HepG2 (cell line): ENCODE results near the gene PRKRIP1. TPM values are rescaled to one million over a fixed set of nuclear protein-coding genes. Genes with fewer than 3 reads are reported as not detected.
A peak's percentile ranks its signal among the peaks of the same experiment; 100 is the strongest.

Experiments used
- CAMTA2 ChIP-seq: sonication (generic); formaldehyde crosslinking; IDR thresholded peaks from 2 replicates; pipeline ENCODE4 v1.4.0; 2020; ENCODE audit warnings: mild to moderate bottlenecking, missing genetic modification reagents, borderline replicate concordance
- PITX1 ChIP-seq: sonication (generic); formaldehyde crosslinking; IDR thresholded peaks from 2 replicates; pipeline ENCODE4 v1.5.1; 2020; ENCODE audit warnings: mild to moderate bottlenecking, missing genetic modification reagents
- POLR2AphosphoS2 ChIP-seq: IDR thresholded peaks from 2 replicates; pipeline ENCODE4 v1.6.1; 2011; ENCODE audit warnings: low read depth, low read length, improper control_type of control experiment
- TARDBP ChIP-seq: sonication (generic); formaldehyde crosslinking; IDR thresholded peaks from 2 replicates; pipeline ENCODE4 v1.8.0; 2022; ENCODE audit warnings: mild to moderate bottlenecking, missing genetic modification reagents
- ZBTB20 ChIP-seq: sonication (generic); formaldehyde crosslinking; IDR thresholded peaks from 2 replicates; pipeline ENCODE4 v1.8.1; 2023; ENCODE audit warnings: missing genetic modification reagents, low read depth, mild to moderate bottlenecking, borderline replicate concordance
- ZMYM3 ChIP-seq: sonication (generic); formaldehyde crosslinking; IDR thresholded peaks from 2 replicates; pipeline ENCODE4 v1.5.1; 2020; ENCODE audit warnings: mild to moderate bottlenecking, missing genetic modification reagents
- ZNF326 ChIP-seq: sonication (generic); formaldehyde crosslinking; IDR thresholded peaks from 2 replicates; pipeline ENCODE4 v1.4.0; 2020; ENCODE audit warnings: missing genetic modification reagents, borderline replicate concordance
- ZNF572 ChIP-seq: sonication (generic); formaldehyde crosslinking; IDR thresholded peaks from 2 replicates; pipeline ENCODE4 v1.5.1; 2020; ENCODE audit warnings: mild to moderate bottlenecking, missing genetic modification reagents
- ZNF788 ChIP-seq: sonication (generic); formaldehyde crosslinking; IDR thresholded peaks from 2 replicates; pipeline ENCODE4 v1.5.0; 2020; ENCODE audit warnings: mild to moderate bottlenecking, missing genetic modification reagents, borderline replicate concordance
- polyA plus RNA-seq, 8 experiments: library from polyadenylated mRNA; depleted of rRNA in 3 of 8; stranded (reverse) in 7 of 8; unstranded in 1 of 8; fragments of >200 nt; fragmentation: Illumina TruSeq in 4 of 8; extraction: Trizol in 4 of 8; gene quantifications; 2 replicates each; pipeline versions ENCODE4 v1.2.1 to v1.2.3, GENCODE V29; 2011 to 2016; ENCODE audit warnings: low read depth in 4 of 8, missing spikeins in 1 of 8, mixed read lengths in 1 of 8; ENCODE audit not compliant: insufficient read depth in 1 of 8
- total RNA-seq, 5 experiments: library from RNA; depleted of rRNA; stranded (reverse); fragments of >200 nt; fragmentation: Illumina TruSeq; extraction: Trizol; gene quantifications; 2 replicates each; pipeline ENCODE4 v1.2.3, GENCODE V29; 2016; ENCODE audit warnings: low read depth in 1 of 5
- TF ChIP-seq, protein P1 (sequence below), 2 experiments: sonication (generic) in 1 of 2; formaldehyde crosslinking in 1 of 2; IDR thresholded peaks; 2 replicates each; pipeline versions ENCODE4 v1.6.1 to v1.9.0; 2014 to 2022; ENCODE audit warnings: antibody characterized with exemption in 1 of 2, borderline replicate concordance in 1 of 2, inconsistent platforms in 1 of 2, low read depth in 1 of 2, missing genetic modification reagents in 1 of 2
- TF ChIP-seq, protein P2 (sequence below): sonication (generic); formaldehyde crosslinking; IDR thresholded peaks from 2 replicates; pipeline ENCODE4 v1.4.0; 2020; ENCODE audit warnings: missing genetic modification reagents, mild to moderate bottlenecking, borderline replicate concordance
- TF ChIP-seq, protein P3 (sequence below): IDR thresholded peaks from 2 replicates; pipeline ENCODE4 v1.6.1; 2016; ENCODE audit warnings: low read depth, missing genetic modification reagents, missing compliant biosample characterization

The PRKRIP1 gene
- total and polyA plus RNA-seq, 2 of the 13 experiments (the other 11 are each of a cell fraction or from before 2014, with no cell fraction given), result 13.2 to 16.8 TPM

DNA sequence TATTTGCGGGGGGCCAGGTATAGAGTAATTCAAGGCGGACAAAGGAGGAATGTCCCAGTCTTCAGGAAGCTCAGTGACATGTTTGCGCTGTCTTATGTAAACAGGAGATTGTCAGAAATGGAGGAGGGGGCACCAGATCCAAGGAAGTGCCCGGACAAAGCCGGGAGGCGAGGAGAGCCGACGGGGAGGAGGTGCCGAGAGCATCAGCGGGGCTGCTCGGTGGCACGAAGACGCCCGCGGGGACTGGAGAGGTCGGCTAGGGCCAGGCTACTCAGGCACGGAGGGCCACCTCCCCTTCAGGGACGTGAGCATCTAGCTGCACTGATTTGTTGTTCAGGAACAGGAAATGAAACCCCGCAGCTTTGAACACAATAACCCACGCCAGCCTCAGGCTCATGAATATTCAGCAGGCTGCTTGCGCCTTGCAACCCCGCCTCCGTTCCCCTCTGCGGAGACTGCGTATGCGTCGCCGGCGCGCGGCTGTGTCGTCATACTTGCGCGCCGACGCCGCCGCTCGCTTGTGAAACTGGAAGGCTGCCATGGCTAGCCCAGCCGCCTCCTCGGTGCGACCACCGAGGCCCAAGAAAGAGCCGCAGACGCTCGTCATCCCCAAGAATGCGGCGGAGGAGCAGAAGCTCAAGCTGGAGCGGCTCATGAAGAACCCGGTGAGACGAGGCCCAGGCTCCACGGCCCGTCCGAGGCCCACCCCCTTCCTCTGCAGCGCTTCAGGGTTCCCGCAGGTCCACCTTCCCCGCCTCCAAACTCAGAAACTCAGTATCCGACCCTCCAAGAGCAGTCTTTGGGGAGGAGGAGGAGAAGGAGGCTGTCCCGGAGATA, at the start of gene PRKRIP1 (continued):
- no peak for TF ChIP-seq CAMTA2 (CRISPR knock-in tag)
- no peak for TF ChIP-seq ZBTB20 (CRISPR knock-in tag)
- TF ChIP-seq, protein P1, sequence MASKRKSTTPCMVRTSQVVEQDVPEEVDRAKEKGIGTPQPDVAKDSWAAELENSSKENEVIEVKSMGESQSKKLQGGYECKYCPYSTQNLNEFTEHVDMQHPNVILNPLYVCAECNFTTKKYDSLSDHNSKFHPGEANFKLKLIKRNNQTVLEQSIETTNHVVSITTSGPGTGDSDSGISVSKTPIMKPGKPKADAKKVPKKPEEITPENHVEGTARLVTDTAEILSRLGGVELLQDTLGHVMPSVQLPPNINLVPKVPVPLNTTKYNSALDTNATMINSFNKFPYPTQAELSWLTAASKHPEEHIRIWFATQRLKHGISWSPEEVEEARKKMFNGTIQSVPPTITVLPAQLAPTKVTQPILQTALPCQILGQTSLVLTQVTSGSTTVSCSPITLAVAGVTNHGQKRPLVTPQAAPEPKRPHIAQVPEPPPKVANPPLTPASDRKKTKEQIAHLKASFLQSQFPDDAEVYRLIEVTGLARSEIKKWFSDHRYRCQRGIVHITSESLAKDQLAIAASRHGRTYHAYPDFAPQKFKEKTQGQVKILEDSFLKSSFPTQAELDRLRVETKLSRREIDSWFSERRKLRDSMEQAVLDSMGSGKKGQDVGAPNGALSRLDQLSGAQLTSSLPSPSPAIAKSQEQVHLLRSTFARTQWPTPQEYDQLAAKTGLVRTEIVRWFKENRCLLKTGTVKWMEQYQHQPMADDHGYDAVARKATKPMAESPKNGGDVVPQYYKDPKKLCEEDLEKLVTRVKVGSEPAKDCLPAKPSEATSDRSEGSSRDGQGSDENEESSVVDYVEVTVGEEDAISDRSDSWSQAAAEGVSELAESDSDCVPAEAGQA (IDR thresholded peaks at IDR 0.05; ENCODE audit: low read depth), result peak; percentile 77
- TF ChIP-seq, protein P1 (CRISPR knock-in tag; IDR thresholded peaks at IDR 0.05; ENCODE audit: borderline replicate concordance), result no peak
- no peak for TF ChIP-seq ZNF326 (CRISPR knock-in tag)
- peak; percentile 16; the same call in 1 of the 2 replicates for TF ChIP-seq PITX1
- TF ChIP-seq, protein P2, sequence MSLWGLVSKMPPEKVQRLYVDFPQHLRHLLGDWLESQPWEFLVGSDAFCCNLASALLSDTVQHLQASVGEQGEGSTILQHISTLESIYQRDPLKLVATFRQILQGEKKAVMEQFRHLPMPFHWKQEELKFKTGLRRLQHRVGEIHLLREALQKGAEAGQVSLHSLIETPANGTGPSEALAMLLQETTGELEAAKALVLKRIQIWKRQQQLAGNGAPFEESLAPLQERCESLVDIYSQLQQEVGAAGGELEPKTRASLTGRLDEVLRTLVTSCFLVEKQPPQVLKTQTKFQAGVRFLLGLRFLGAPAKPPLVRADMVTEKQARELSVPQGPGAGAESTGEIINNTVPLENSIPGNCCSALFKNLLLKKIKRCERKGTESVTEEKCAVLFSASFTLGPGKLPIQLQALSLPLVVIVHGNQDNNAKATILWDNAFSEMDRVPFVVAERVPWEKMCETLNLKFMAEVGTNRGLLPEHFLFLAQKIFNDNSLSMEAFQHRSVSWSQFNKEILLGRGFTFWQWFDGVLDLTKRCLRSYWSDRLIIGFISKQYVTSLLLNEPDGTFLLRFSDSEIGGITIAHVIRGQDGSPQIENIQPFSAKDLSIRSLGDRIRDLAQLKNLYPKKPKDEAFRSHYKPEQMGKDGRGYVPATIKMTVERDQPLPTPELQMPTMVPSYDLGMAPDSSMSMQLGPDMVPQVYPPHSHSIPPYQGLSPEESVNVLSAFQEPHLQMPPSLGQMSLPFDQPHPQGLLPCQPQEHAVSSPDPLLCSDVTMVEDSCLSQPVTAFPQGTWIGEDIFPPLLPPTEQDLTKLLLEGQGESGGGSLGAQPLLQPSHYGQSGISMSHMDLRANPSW (CRISPR knock-in tag), result peak; percentile 71; the same call in 1 of the 2 replicates
- TF ChIP-seq, protein P3, sequence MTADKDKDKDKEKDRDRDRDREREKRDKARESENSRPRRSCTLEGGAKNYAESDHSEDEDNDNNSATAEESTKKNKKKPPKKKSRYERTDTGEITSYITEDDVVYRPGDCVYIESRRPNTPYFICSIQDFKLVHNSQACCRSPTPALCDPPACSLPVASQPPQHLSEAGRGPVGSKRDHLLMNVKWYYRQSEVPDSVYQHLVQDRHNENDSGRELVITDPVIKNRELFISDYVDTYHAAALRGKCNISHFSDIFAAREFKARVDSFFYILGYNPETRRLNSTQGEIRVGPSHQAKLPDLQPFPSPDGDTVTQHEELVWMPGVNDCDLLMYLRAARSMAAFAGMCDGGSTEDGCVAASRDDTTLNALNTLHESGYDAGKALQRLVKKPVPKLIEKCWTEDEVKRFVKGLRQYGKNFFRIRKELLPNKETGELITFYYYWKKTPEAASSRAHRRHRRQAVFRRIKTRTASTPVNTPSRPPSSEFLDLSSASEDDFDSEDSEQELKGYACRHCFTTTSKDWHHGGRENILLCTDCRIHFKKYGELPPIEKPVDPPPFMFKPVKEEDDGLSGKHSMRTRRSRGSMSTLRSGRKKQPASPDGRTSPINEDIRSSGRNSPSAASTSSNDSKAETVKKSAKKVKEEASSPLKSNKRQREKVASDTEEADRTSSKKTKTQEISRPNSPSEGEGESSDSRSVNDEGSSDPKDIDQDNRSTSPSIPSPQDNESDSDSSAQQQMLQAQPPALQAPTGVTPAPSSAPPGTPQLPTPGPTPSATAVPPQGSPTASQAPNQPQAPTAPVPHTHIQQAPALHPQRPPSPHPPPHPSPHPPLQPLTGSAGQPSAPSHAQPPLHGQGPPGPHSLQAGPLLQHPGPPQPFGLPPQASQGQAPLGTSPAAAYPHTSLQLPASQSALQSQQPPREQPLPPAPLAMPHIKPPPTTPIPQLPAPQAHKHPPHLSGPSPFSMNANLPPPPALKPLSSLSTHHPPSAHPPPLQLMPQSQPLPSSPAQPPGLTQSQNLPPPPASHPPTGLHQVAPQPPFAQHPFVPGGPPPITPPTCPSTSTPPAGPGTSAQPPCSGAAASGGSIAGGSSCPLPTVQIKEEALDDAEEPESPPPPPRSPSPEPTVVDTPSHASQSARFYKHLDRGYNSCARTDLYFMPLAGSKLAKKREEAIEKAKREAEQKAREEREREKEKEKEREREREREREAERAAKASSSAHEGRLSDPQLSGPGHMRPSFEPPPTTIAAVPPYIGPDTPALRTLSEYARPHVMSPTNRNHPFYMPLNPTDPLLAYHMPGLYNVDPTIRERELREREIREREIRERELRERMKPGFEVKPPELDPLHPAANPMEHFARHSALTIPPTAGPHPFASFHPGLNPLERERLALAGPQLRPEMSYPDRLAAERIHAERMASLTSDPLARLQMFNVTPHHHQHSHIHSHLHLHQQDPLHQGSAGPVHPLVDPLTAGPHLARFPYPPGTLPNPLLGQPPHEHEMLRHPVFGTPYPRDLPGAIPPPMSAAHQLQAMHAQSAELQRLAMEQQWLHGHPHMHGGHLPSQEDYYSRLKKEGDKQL (CRISPR knock-in tag), result no peak
- no peak for TF ChIP-seq ZMYM3 (CRISPR knock-in tag)
- no peak for TF ChIP-seq TARDBP (CRISPR knock-in tag)
- TF ChIP-seq POLR2AphosphoS2, result 0 out of 2 replicates have a peak, but pooled peaks have one; percentile 86
- TF ChIP-seq ZNF788, result peak; percentile 54; the same call in 1 of the 2 replicates
- no peak for TF ChIP-seq ZNF572
